ENCODE data around the gene SLC12A4. TPM values are rescaled to one million over a fixed set of nuclear protein-coding genes. Genes with fewer than 3 reads are reported as not detected.

Gene SLC12A4
- total and polyA plus RNA-seq, 2 of the 13 experiments (the other 11 are each of a cell fraction or from before 2014, with no cell fraction given) = 65.1 to 84.3 TPM

GRCh38 chr16:67943256-67943618, 25.2 kb downstream of the SLC12A4 start (continued):
- TF ChIP-seq USF2 (IDR thresholded peaks at IDR 0.05; ENCODE audit: low read depth, low read length) (no peak), USF2 (CRISPR knock-in tag; IDR thresholded peaks at IDR 0.05; ENCODE audit: borderline replicate concordance) (peak; percentile 29; the same call in 1 of the 2 replicates), MED8 (CRISPR knock-in tag; IDR thresholded peaks at IDR 0.05; ENCODE audit: insufficient replicate concordance) (peak; percentile 83), ZNF253 (CRISPR knock-in tag; IDR thresholded peaks at IDR 0.05; ENCODE audit: borderline replicate concordance) (no peak), ZNF644 (CRISPR knock-in tag; IDR thresholded peaks at IDR 0.05; ENCODE audit: low read depth) (no peak), KLF15 (CRISPR knock-in tag; IDR thresholded peaks at IDR 0.05; ENCODE audit: borderline replicate concordance) (no peak), NFKBIZ (CRISPR knock-in tag; IDR thresholded peaks at IDR 0.05) (no peak), ZNF121 (CRISPR knock-in tag; IDR thresholded peaks at IDR 0.05) (peak; percentile 64; the same call in 1 of the 2 replicates), AHDC1 (CRISPR knock-in tag; IDR thresholded peaks at IDR 0.05; ENCODE audit: borderline replicate concordance) (peak; percentile 42; the same call in 1 of the 2 replicates), ZNF746 (CRISPR knock-in tag; IDR thresholded peaks at IDR 0.05) (peak; percentile 95), NONO (IDR thresholded peaks at IDR 0.05) (no peak), NONO (CRISPR knock-in tag; conservative IDR thresholded peaks at IDR 0.05) (peak; percentile 79), ZNF609 (CRISPR knock-in tag; IDR thresholded peaks at IDR 0.05; ENCODE audit: borderline replicate concordance) (peak; percentile 87; the same call in 1 of the 2 replicates)
- TF ChIP-seq, protein P1, sequence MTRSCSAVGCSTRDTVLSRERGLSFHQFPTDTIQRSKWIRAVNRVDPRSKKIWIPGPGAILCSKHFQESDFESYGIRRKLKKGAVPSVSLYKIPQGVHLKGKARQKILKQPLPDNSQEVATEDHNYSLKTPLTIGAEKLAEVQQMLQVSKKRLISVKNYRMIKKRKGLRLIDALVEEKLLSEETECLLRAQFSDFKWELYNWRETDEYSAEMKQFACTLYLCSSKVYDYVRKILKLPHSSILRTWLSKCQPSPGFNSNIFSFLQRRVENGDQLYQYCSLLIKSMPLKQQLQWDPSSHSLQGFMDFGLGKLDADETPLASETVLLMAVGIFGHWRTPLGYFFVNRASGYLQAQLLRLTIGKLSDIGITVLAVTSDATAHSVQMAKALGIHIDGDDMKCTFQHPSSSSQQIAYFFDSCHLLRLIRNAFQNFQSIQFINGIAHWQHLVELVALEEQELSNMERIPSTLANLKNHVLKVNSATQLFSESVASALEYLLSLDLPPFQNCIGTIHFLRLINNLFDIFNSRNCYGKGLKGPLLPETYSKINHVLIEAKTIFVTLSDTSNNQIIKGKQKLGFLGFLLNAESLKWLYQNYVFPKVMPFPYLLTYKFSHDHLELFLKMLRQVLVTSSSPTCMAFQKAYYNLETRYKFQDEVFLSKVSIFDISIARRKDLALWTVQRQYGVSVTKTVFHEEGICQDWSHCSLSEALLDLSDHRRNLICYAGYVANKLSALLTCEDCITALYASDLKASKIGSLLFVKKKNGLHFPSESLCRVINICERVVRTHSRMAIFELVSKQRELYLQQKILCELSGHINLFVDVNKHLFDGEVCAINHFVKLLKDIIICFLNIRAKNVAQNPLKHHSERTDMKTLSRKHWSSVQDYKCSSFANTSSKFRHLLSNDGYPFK (CRISPR knock-in tag; IDR thresholded peaks at IDR 0.05; ENCODE audit: borderline replicate concordance) = no peak; the same call in 1 of the 2 replicates
